HG03095 (cell line): ENCODE measurements around the gene DMRTB1.

Experiments
- ATAC-seq: cut with Tn5 transposase; IDR thresholded peaks from one replicate; pipeline ENCODE4 v1.9.1; 2021; ENCODE audit warnings: moderate library complexity; ENCODE audit not compliant: unreplicated experiment

The DMRTB1 gene

GRCh38 chr1:53462769-53463501, 3.7 kb downstream of the DMRTB1 start:
- ATAC-seq, result no peak

- ATAC-seq, result no peak
These were observed 5.0 kb downstream of the DMRTB1 start for GRCh38 chr1:53463961-53464899.

- no peak for ATAC-seq
These were observed 6.1 kb downstream of the DMRTB1 start for GRCh38 chr1:53465023-53465957.

- ATAC-seq, result no peak
These were observed 8.2 kb downstream of the DMRTB1 start for GRCh38 chr1:53467391-53467790.

GRCh38 chr1:53468374-53468773, 9.2 kb downstream of the DMRTB1 start:
- no peak for ATAC-seq

- ATAC-seq, result no peak
These were observed 10.2 kb downstream of the DMRTB1 start for GRCh38 chr1:53469373-53469772.

- no peak for ATAC-seq
These were observed 11.0 kb downstream of the DMRTB1 start for GRCh38 chr1:53470155-53470554.

- ATAC-seq, result no peak
These were observed 11.4 kb downstream of the DMRTB1 start for GRCh38 chr1:53470584-53470983.

GRCh38 chr1:53471000-53471399, 11.8 kb downstream of the DMRTB1 start:
- ATAC-seq, result no peak

- no peak for ATAC-seq
These were observed 14.3 kb downstream of the DMRTB1 start for GRCh38 chr1:53473463-53473862.

GRCh38 chr1:53475664-53476063, 16.5 kb downstream of the DMRTB1 start:
- no peak for ATAC-seq

- no peak for ATAC-seq
These were observed 17.4 kb downstream of the DMRTB1 start for GRCh38 chr1:53476579-53476978.

- ATAC-seq, result no peak
These were observed 18.7 kb downstream of the DMRTB1 start for GRCh38 chr1:53477651-53478501.

- no peak for ATAC-seq
These were observed 19.3 kb downstream of the DMRTB1 start for GRCh38 chr1:53478502-53478818.

GRCh38 chr1:53480678-53481077, 21.5 kb downstream of the DMRTB1 start:
- no peak for ATAC-seq

- ATAC-seq, result no peak
These were observed 22.3 kb downstream of the DMRTB1 start for GRCh38 chr1:53481456-53481855.

- ATAC-seq, result no peak
These were observed 23.4 kb downstream of the DMRTB1 start for GRCh38 chr1:53482441-53483153.

GRCh38 chr1:53483170-53483569, 24.0 kb downstream of the DMRTB1 start:
- no peak for ATAC-seq

GRCh38 chr1:53483656-53484055, 24.5 kb downstream of the DMRTB1 start:
- no peak for ATAC-seq
